ENCODE measurements around the gene SGO1. TPM values are rescaled to one million over a fixed set of nuclear protein-coding genes. Genes with fewer than 3 reads are reported as not detected.

SGO1 gene
- total RNA-seq, 4 donors from 2014 or later = 0.33 to 0.67 (median 0.46) TPM; not detected in 1

DNA sequence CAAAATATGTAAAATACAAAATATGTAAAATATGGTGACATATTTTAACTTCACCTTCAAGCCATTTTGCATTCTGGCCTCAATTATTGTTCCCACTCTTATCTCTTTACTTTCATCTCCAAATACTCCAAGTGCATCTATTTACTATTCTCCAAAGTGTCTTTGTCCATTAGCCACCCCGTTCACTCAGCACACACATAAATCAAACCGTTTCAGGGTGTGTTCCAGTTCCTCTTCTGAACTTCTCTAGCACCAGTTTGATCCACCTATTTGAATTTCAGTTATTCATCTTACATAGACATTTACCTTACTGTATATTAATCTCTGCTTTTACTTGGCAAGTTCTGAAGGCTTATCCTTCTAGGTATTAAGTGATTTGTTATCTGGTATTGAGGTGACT, 45.1 kb downstream of the SGO1 start:
- intact Hi-C loops (cut with DNase I) = no loop called here
- H3K27ac ChIP-seq = no peak overlapping the region
- no peak for DNase-seq
- H3K4me1 ChIP-seq = no peaks in the 10 kb centered on the region
- peaks cover 0 to 6% of the 10 kb centered on the region in 2 donors for H3K36me3 ChIP-seq
- no peak overlapping the region for H3K4me3 ChIP-seq (replicated peaks in 1 of 3)
- WGBS, 2 donors = 72 to 82% methylated on average over 2 of the region's 2 CpGs
- TF ChIP-seq POLR2A (IDR thresholded peaks at IDR 0.05) = no peak
- TF ChIP-seq, protein P1, sequence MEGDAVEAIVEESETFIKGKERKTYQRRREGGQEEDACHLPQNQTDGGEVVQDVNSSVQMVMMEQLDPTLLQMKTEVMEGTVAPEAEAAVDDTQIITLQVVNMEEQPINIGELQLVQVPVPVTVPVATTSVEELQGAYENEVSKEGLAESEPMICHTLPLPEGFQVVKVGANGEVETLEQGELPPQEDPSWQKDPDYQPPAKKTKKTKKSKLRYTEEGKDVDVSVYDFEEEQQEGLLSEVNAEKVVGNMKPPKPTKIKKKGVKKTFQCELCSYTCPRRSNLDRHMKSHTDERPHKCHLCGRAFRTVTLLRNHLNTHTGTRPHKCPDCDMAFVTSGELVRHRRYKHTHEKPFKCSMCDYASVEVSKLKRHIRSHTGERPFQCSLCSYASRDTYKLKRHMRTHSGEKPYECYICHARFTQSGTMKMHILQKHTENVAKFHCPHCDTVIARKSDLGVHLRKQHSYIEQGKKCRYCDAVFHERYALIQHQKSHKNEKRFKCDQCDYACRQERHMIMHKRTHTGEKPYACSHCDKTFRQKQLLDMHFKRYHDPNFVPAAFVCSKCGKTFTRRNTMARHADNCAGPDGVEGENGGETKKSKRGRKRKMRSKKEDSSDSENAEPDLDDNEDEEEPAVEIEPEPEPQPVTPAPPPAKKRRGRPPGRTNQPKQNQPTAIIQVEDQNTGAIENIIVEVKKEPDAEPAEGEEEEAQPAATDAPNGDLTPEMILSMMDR (IDR thresholded peaks at IDR 0.05) = no peak
- no peaks in the 10 kb centered on the region for H3K9me3 ChIP-seq
- no peaks in the 10 kb centered on the region for H3K27me3 ChIP-seq

DNA sequence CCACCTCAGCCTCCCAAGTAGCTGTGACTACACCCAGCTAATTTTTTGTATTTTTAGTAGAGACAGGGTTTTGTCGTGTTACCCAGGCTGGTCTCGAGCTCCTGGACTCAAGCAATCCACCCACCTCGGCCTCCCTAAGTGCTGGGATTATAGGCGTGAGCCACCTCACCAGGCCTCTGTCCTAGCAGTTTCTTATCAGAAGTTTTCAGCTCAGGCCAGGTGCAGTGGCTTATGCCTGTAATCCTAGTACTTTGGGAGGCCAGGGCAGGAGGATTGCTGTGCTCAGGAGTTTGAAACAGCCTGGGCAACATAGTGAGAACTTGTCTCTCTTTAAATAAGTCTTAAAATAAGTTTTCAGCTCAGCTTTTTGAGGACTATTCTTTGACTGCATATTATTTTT, 48.4 kb downstream of the SGO1 start:
- no peak for DNase-seq
- Histone ChIP-seq H3K36me3 (peaks cover 0 to 6% of the 10 kb centered on the region in 2 donors), H3K27ac (no peak overlapping the region), H3K4me1 (no peaks in the 10 kb centered on the region), H3K4me3 (replicated peaks in 1 of 3) (no peak overlapping the region), H3K9me3 (no peaks in the 10 kb centered on the region), H3K27me3 (no peaks in the 10 kb centered on the region)
- intact Hi-C loops (cut with DNase I) = no loop called here
- 82 to 85% methylated on average over 4 of the region's 4 CpGs for WGBS, 2 donors
- TF ChIP-seq, protein P1 (IDR thresholded peaks at IDR 0.05) = no peak
- no peak for TF ChIP-seq POLR2A (IDR thresholded peaks at IDR 0.05)

DNA sequence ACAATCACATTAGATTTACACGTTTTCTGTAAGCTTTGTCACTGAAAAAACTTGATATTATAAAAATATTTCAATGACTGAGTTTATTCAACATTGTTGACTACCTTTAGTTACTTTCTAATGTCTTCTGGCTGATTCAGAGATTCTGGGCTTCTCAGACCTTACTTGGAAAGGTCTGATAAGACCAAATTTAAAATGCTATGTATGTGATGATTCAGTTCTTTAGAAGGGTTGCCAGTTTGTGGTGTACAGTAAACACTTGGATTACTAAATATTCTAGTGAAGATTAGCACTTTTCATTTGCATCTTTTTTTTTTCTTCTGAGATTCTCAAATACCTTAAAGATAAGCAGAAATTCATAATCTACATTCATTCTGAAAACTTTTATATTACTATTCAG, 49.8 kb downstream of the SGO1 start:
- Histone ChIP-seq H3K27me3 (no peaks in the 10 kb centered on the region), H3K4me3 (replicated peaks in 1 of 3) (no peak overlapping the region), H3K36me3 (peaks cover 0 to 6% of the 10 kb centered on the region in 2 donors), H3K27ac (no peak overlapping the region), H3K4me1 (no peaks in the 10 kb centered on the region), H3K9me3 (no peaks in the 10 kb centered on the region)
- DNase-seq = no peak
- no peak for TF ChIP-seq POLR2A (IDR thresholded peaks at IDR 0.05)
- TF ChIP-seq, protein P1 (IDR thresholded peaks at IDR 0.05) = no peak
- 92 to 98% methylated on average over 1 of the region's 1 CpG for WGBS, 2 donors
- intact Hi-C loops (cut with DNase I) = no loop called here

DNA sequence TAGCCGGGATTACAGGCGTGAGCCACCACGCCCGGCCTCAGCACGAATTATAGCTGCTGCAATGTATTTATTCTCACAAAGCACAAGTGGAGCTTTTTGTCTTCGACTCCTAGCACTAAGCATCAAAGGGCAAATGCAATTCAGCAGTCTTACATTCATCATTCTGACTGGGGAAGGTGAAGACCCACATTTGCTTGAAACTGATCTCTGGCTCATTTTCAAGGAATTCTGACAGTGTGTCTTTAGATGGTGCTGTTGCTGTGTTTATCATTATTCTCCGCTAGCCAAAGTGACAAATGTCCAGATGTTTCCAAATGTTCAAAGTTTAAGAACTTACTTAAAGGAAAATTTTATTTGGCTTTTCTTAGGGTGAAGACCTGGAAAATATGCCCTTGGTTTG, 55.9 kb downstream of the SGO1 start:
- TF ChIP-seq POLR2A (IDR thresholded peaks at IDR 0.05) = no peak
- TF ChIP-seq, protein P1 (IDR thresholded peaks at IDR 0.05) = no peak
- Histone ChIP-seq H3K27me3 (no peaks in the 10 kb centered on the region), H3K4me3 (replicated peaks in 1 of 3) (no peak overlapping the region), H3K9me3 (no peaks in the 10 kb centered on the region), H3K27ac (no peak overlapping the region), H3K36me3 (peaks cover 0 to 8% of the 10 kb centered on the region in 2 donors), H3K4me1 (no peaks in the 10 kb centered on the region)
- no peak for DNase-seq
- 93 to 94% methylated on average over 7 of the region's 7 CpGs for WGBS, 2 donors
- intact Hi-C loops (cut with DNase I) = no loop called here

DNA sequence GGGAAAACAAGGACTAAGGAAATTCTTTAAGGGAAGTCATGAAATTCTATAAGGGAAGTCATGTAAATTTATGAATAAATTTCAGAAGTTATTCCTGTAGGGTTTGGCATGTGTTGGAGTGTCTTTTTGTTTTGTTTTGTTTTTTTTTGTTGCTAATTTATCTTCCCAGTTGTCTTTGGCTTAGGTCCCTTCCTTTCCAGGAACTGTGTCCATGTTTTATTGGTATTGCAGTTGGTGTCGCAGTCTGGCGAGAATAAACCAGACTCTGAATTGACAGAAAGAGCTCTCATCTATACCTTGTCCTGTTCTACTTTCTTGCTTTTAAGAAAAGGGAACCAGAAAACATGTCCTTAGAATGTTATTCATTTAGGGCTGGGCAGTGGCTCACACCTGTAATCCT, 57.6 kb downstream of the SGO1 start:
- Histone ChIP-seq H3K4me1 (no peaks in the 10 kb centered on the region), H3K36me3 (peaks cover 8 to 9% of the 10 kb centered on the region in 2 donors), H3K4me3 (replicated peaks in 1 of 3) (no peak overlapping the region), H3K27me3 (no peaks in the 10 kb centered on the region), H3K27ac (no peak overlapping the region), H3K9me3 (no peaks in the 10 kb centered on the region)
- no peak for DNase-seq
- 76 to 97% methylated on average over 2 of the region's 2 CpGs for WGBS, 2 donors
- TF ChIP-seq POLR2A (IDR thresholded peaks at IDR 0.05) = no peak
- TF ChIP-seq, protein P1 (IDR thresholded peaks at IDR 0.05) = no peak
- intact Hi-C loops (cut with DNase I) = no loop called here
